ENCODE measurements around the gene TMTC2. TPM values are rescaled to one million over a fixed set of nuclear protein-coding genes. Genes with fewer than 3 reads are reported as not detected.

Gene TMTC2
- total RNA-seq, 1 donor from 2014 or later: 99.3 TPM

DNA sequence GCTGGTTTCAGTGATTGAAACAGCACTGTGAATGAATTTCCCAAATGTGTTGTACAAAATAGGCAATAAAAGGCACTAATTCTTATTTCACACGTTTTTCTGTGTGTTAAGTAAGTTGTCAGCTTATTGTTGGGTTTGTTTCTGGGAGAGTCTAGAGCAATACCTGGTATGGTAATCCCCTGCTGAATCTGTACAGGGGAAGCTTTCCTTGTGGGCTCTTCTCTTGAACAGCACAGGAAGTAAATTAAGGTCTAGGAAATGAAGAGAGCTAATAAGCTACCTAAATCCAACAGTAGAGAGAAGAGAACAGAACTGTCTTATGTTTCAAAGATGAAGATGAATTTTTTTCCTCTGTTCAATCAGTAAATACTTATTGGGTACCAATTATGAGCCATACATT lies 406.7 kb downstream of the TMTC2 start:
- TF ChIP-seq, protein P1, sequence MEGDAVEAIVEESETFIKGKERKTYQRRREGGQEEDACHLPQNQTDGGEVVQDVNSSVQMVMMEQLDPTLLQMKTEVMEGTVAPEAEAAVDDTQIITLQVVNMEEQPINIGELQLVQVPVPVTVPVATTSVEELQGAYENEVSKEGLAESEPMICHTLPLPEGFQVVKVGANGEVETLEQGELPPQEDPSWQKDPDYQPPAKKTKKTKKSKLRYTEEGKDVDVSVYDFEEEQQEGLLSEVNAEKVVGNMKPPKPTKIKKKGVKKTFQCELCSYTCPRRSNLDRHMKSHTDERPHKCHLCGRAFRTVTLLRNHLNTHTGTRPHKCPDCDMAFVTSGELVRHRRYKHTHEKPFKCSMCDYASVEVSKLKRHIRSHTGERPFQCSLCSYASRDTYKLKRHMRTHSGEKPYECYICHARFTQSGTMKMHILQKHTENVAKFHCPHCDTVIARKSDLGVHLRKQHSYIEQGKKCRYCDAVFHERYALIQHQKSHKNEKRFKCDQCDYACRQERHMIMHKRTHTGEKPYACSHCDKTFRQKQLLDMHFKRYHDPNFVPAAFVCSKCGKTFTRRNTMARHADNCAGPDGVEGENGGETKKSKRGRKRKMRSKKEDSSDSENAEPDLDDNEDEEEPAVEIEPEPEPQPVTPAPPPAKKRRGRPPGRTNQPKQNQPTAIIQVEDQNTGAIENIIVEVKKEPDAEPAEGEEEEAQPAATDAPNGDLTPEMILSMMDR (IDR thresholded peaks at IDR 0.05; ENCODE audit: partially characterized antibody, unreplicated experiment): no peak
- DNase-seq: no peak
- peaks cover 13% of the 10 kb centered on the region for H3K36me3 Mint-ChIP-seq (ENCODE audit: unreplicated experiment)
- H3K4me3 Mint-ChIP-seq (ENCODE audit: unreplicated experiment): no peak overlapping the region
- peaks cover 7% of the 10 kb centered on the region for H3K4me1 Mint-ChIP-seq (ENCODE audit: low read depth, unreplicated experiment)
- H3K27ac Mint-ChIP-seq (ENCODE audit: unreplicated experiment): no peak overlapping the region
- peaks cover 3% of the 10 kb centered on the region for H3K27me3 Mint-ChIP-seq (ENCODE audit: unreplicated experiment)
- H3K9me3 Mint-ChIP-seq (ENCODE audit: unreplicated experiment): no peaks in the 10 kb centered on the region

DNA sequence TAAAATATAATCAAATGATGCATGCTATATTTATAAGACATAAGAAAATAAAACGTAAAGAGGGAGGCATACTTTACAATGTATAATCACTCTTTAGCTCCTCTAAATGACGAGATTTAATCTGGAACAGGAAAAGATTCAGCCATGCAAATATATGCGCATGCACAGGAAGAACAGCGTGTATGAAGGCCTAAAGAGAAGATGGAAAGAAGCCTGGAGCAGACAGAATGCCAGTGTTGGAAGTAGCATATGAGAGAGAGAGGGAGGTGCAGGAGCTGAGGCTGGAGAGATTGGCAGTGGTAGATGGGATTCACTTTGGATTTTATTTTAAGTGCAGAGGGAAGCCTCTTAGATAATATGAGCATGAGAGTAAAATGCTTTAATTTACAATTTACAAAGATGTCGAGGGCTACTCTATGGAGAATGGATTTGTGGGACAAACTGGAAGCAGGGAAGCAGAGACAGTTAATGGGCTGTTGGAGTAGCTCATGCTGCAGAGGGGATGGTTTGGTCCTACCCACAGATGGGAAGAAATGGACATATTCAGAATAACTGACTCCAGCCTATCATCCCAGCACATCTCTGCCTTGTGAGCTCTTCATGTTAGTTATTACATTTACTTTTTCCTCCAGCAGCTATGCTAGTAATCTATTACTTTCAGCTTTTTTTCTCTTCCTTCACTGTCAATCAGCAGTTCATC lies 411.1 kb downstream of the TMTC2 start:
- peaks cover 3% of the 10 kb centered on the region for H3K27me3 Mint-ChIP-seq (ENCODE audit: unreplicated experiment)
- no peak overlapping the region for H3K27ac Mint-ChIP-seq (ENCODE audit: unreplicated experiment)
- TF ChIP-seq, protein P1 (IDR thresholded peaks at IDR 0.05; ENCODE audit: partially characterized antibody, unreplicated experiment): no peak
- H3K4me3 Mint-ChIP-seq (ENCODE audit: unreplicated experiment): no peak overlapping the region
- H3K4me1 Mint-ChIP-seq (ENCODE audit: low read depth, unreplicated experiment): peaks cover 11% of the 10 kb centered on the region
- H3K9me3 Mint-ChIP-seq (ENCODE audit: unreplicated experiment): peaks cover 2% of the 10 kb centered on the region
- H3K36me3 Mint-ChIP-seq (ENCODE audit: unreplicated experiment): peaks cover 13% of the 10 kb centered on the region
- no peak for DNase-seq

DNA sequence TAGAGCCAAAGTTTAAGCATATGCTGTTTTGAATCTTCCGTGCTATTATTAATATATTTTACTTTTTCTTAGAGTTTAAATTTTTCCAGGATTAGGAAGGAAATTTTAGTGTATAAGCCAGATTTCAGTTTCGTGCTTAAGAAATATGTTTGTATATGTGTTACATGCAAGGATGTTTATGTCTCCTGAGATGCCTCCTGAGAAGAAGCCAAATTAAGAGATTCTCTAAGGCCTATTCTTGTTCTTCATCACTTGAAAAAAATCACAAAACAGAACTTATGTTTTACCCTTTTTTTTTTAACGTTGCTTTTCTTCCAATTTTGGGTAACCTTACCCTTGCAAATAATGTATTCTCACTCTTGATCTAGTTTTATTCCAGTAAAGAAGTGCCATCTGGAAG lies 412.7 kb downstream of the TMTC2 start:
- Mint-ChIP-seq H3K9me3 (ENCODE audit: unreplicated experiment) (peaks cover 5% of the 10 kb centered on the region), H3K4me3 (ENCODE audit: unreplicated experiment) (no peak overlapping the region), H3K27me3 (ENCODE audit: unreplicated experiment) (peaks cover 2% of the 10 kb centered on the region), H3K27ac (ENCODE audit: unreplicated experiment) (no peak overlapping the region), H3K4me1 (ENCODE audit: low read depth, unreplicated experiment) (peaks cover 11% of the 10 kb centered on the region), H3K36me3 (ENCODE audit: unreplicated experiment) (peaks cover 11% of the 10 kb centered on the region)
- no peak for DNase-seq
- TF ChIP-seq, protein P1 (IDR thresholded peaks at IDR 0.05; ENCODE audit: partially characterized antibody, unreplicated experiment): no peak

DNA sequence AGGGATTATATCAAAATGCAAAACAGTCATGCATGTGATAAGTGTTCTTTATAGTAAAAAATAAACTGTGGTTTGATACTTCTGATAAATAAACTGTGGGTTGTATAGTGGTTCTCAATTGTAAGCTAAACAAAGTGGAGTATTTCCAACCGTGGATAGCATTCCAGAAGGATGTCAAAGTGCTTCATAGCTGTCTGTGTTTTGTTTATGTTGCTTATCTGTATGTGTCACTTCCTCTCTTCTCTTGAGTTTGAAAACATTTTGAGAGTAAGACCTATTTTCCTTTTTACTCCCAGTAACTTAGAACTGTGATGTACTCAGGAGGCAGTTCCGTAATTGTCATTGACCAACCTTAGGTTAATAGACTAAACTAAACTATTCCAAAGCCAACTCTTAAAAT lies 415.8 kb downstream of the TMTC2 start:
- H3K4me1 Mint-ChIP-seq (ENCODE audit: low read depth, unreplicated experiment): peaks cover 13% of the 10 kb centered on the region
- H3K27ac Mint-ChIP-seq (ENCODE audit: unreplicated experiment): no peak overlapping the region
- no peak for DNase-seq
- no peaks in the 10 kb centered on the region for H3K36me3 Mint-ChIP-seq (ENCODE audit: unreplicated experiment)
- TF ChIP-seq, protein P1 (IDR thresholded peaks at IDR 0.05; ENCODE audit: partially characterized antibody, unreplicated experiment): no peak
- H3K27me3 Mint-ChIP-seq (ENCODE audit: unreplicated experiment): peaks cover 2% of the 10 kb centered on the region
- H3K9me3 Mint-ChIP-seq (ENCODE audit: unreplicated experiment): peaks cover 5% of the 10 kb centered on the region
- H3K4me3 Mint-ChIP-seq (ENCODE audit: unreplicated experiment): no peak overlapping the region

DNA sequence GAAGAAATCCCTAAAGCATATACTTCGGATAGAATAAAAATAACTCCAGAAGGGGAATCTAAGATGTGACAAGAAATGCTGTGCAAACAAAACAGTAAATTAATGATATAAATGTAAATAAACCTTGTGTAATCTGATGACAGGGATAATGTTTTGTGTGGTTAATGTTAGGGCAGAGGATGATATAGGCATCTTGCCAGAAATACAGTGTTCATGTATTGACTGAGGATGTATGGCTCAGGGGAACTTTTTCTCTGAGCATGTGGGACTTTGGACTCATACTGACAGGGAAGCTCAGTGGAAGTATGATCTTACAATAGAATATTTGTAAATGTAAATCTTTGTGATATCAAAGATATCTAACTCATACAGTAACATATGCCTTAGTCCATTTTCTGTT lies 420.2 kb downstream of the TMTC2 start:
- Mint-ChIP-seq H3K27me3 (ENCODE audit: unreplicated experiment) (peaks cover 4% of the 10 kb centered on the region), H3K4me3 (ENCODE audit: unreplicated experiment) (no peak overlapping the region), H3K9me3 (ENCODE audit: unreplicated experiment) (peaks cover 5% of the 10 kb centered on the region), H3K27ac (ENCODE audit: unreplicated experiment) (no peak overlapping the region), H3K4me1 (ENCODE audit: low read depth, unreplicated experiment) (peaks cover 2% of the 10 kb centered on the region), H3K36me3 (ENCODE audit: unreplicated experiment) (peaks cover 5% of the 10 kb centered on the region)
- no peak for DNase-seq
- TF ChIP-seq, protein P1 (IDR thresholded peaks at IDR 0.05; ENCODE audit: partially characterized antibody, unreplicated experiment): no peak

All from glutamatergic neuron (in vitro differentiated cells).